ENCODE data around the gene PTPRN2. TPM values are rescaled to one million over a fixed set of nuclear protein-coding genes. Genes with fewer than 3 reads are reported as not detected.

The PTPRN2 gene
- polyA plus RNA-seq, 1 donor = 5.7 TPM

GRCh38 chr7:158017111-158018097 lies 570.2 kb downstream of the PTPRN2 start:
- no peak for DNase-seq

- no peak for DNase-seq
Measured at GRCh38 chr7:158016180-158017097, 571.2 kb downstream of the PTPRN2 start.

- DNase-seq = no peak
Measured at GRCh38 chr7:158015403-158016179, 572.0 kb downstream of the PTPRN2 start.

- DNase-seq = no peak
Measured at GRCh38 chr7:158014976-158015375, 572.6 kb downstream of the PTPRN2 start.

- DNase-seq = no peak
Measured at GRCh38 chr7:158013085-158013668, 574.4 kb downstream of the PTPRN2 start.

- no peak for DNase-seq
Measured at GRCh38 chr7:158011941-158012340, 575.7 kb downstream of the PTPRN2 start.

- no peak for DNase-seq
Measured at GRCh38 chr7:158010961-158011693, 576.5 kb downstream of the PTPRN2 start.

GRCh38 chr7:158009886-158010285 lies 577.7 kb downstream of the PTPRN2 start:
- no peak for DNase-seq

GRCh38 chr7:158008267-158008666 lies 579.4 kb downstream of the PTPRN2 start:
- DNase-seq = no peak

GRCh38 chr7:158007697-158008257 lies 579.8 kb downstream of the PTPRN2 start:
- no peak for DNase-seq

GRCh38 chr7:158006841-158007696 lies 580.6 kb downstream of the PTPRN2 start:
- no peak for DNase-seq

- no peak for DNase-seq
Measured at GRCh38 chr7:158005531-158005930, 582.1 kb downstream of the PTPRN2 start.

GRCh38 chr7:158004123-158004490 lies 583.5 kb downstream of the PTPRN2 start:
- no peak for DNase-seq

GRCh38 chr7:158003441-158004122 lies 584.0 kb downstream of the PTPRN2 start:
- DNase-seq = no peak

- DNase-seq = no peak
Measured at GRCh38 chr7:158002486-158003080, 585.0 kb downstream of the PTPRN2 start.

- DNase-seq = no peak
Measured at GRCh38 chr7:158001621-158002320, 585.9 kb downstream of the PTPRN2 start.

GRCh38 chr7:158001003-158001402 lies 586.6 kb downstream of the PTPRN2 start:
- no peak for DNase-seq

- DNase-seq = no peak
Measured at GRCh38 chr7:158000160-158000559, 587.5 kb downstream of the PTPRN2 start.

All from left kidney (tissue), 2 donors.